ENCODE measurements around the gene GNPNAT1. TPM values are rescaled to one million over a fixed set of nuclear protein-coding genes. Genes with fewer than 3 reads are reported as not detected.

Gene GNPNAT1
- total RNA-seq, result 4.3 TPM

- H3K9me3 ChIP-seq (ENCODE audit: low read depth, low read length), result no peaks in the 10 kb centered on the region
These were observed at the start of gene GNPNAT1 for GRCh38 chr14:52791223-52792096. Gene GNPNAT1, minus strand, starts transcription at chr14:52791607. Its CDS starts 6,957 bp downstream, at chr14:52784650.

GRCh38 chr14:52840877-52841276 lies 49.5 kb upstream of the GNPNAT1 start:
- Histone ChIP-seq H3K4me3 (ENCODE audit: low read length) (no peak overlapping the region), H3K9me3 (ENCODE audit: low read depth, low read length) (no peaks in the 10 kb centered on the region), H3K27me3 (ENCODE audit: insufficient read depth, low read length) (no peaks in the 10 kb centered on the region), H3K4me1 (ENCODE audit: insufficient read depth, low read length) (no peaks in the 10 kb centered on the region)

More at GRCh38 chr14:52791223-52792096, at the start of gene GNPNAT1:
- Histone ChIP-seq H3K4me1 (ENCODE audit: insufficient read depth, low read length) (peaks cover 19% of the 10 kb centered on the region), H3K4me3 (ENCODE audit: low read length) (peak within 1 kb of the TSS; percentile 66), H3K27me3 (ENCODE audit: insufficient read depth, low read length) (no peaks in the 10 kb centered on the region)

- no peak overlapping the region for H3K4me3 ChIP-seq (ENCODE audit: low read length)
- no peaks in the 10 kb centered on the region for H3K27me3 ChIP-seq (ENCODE audit: insufficient read depth, low read length)
These were observed 46.0 kb upstream of the GNPNAT1 start for GRCh38 chr14:52837451-52837850.

GRCh38 chr14:52836063-52836462 lies 44.7 kb upstream of the GNPNAT1 start:
- Histone ChIP-seq H3K9me3 (ENCODE audit: low read depth, low read length) (no peaks in the 10 kb centered on the region), H3K4me1 (ENCODE audit: insufficient read depth, low read length) (no peaks in the 10 kb centered on the region), H3K4me3 (ENCODE audit: low read length) (no peak overlapping the region), H3K27me3 (ENCODE audit: insufficient read depth, low read length) (no peaks in the 10 kb centered on the region)

More at GRCh38 chr14:52837451-52837850, 46.0 kb upstream of the GNPNAT1 start:
- Histone ChIP-seq H3K9me3 (ENCODE audit: low read depth, low read length) (no peaks in the 10 kb centered on the region), H3K4me1 (ENCODE audit: insufficient read depth, low read length) (no peaks in the 10 kb centered on the region)

GRCh38 chr14:52835122-52835903 lies 43.9 kb upstream of the GNPNAT1 start:
- Histone ChIP-seq H3K9me3 (ENCODE audit: low read depth, low read length) (no peaks in the 10 kb centered on the region), H3K4me3 (ENCODE audit: low read length) (no peak overlapping the region), H3K27me3 (ENCODE audit: insufficient read depth, low read length) (no peaks in the 10 kb centered on the region), H3K4me1 (ENCODE audit: insufficient read depth, low read length) (no peaks in the 10 kb centered on the region)

GRCh38 chr14:52834440-52834842 lies 43.0 kb upstream of the GNPNAT1 start:
- H3K4me1 ChIP-seq (ENCODE audit: insufficient read depth, low read length), result no peaks in the 10 kb centered on the region
- H3K27me3 ChIP-seq (ENCODE audit: insufficient read depth, low read length), result no peaks in the 10 kb centered on the region
- no peak overlapping the region for H3K4me3 ChIP-seq (ENCODE audit: low read length)
- no peaks in the 10 kb centered on the region for H3K9me3 ChIP-seq (ENCODE audit: low read depth, low read length)

- no peak overlapping the region for H3K4me3 ChIP-seq (ENCODE audit: low read length)
- H3K27me3 ChIP-seq (ENCODE audit: insufficient read depth, low read length), result no peaks in the 10 kb centered on the region
- H3K4me1 ChIP-seq (ENCODE audit: insufficient read depth, low read length), result no peaks in the 10 kb centered on the region
- no peaks in the 10 kb centered on the region for H3K9me3 ChIP-seq (ENCODE audit: low read depth, low read length)
These were observed 42.5 kb upstream of the GNPNAT1 start for GRCh38 chr14:52833891-52834290.

- Histone ChIP-seq H3K27me3 (ENCODE audit: insufficient read depth, low read length) (peaks cover 3% of the 10 kb centered on the region), H3K4me1 (ENCODE audit: insufficient read depth, low read length) (no peaks in the 10 kb centered on the region), H3K9me3 (ENCODE audit: low read depth, low read length) (no peaks in the 10 kb centered on the region), H3K4me3 (ENCODE audit: low read length) (no peak overlapping the region)
These were observed 38.2 kb upstream of the GNPNAT1 start for GRCh38 chr14:52829527-52830185.

- Histone ChIP-seq H3K4me1 (ENCODE audit: insufficient read depth, low read length) (no peaks in the 10 kb centered on the region), H3K27me3 (ENCODE audit: insufficient read depth, low read length) (peaks cover 3% of the 10 kb centered on the region), H3K4me3 (ENCODE audit: low read length) (no peak overlapping the region), H3K9me3 (ENCODE audit: low read depth, low read length) (no peaks in the 10 kb centered on the region)
These were observed 36.0 kb upstream of the GNPNAT1 start for GRCh38 chr14:52827426-52827825.

- Histone ChIP-seq H3K4me1 (ENCODE audit: insufficient read depth, low read length) (no peaks in the 10 kb centered on the region), H3K27me3 (ENCODE audit: insufficient read depth, low read length) (peaks cover 3% of the 10 kb centered on the region), H3K4me3 (ENCODE audit: low read length) (no peak overlapping the region), H3K9me3 (ENCODE audit: low read depth, low read length) (no peaks in the 10 kb centered on the region)
These were observed 33.7 kb upstream of the GNPNAT1 start for GRCh38 chr14:52825085-52825484.

GRCh38 chr14:52824462-52824861 lies 33.1 kb upstream of the GNPNAT1 start:
- Histone ChIP-seq H3K9me3 (ENCODE audit: low read depth, low read length) (no peaks in the 10 kb centered on the region), H3K4me1 (ENCODE audit: insufficient read depth, low read length) (no peaks in the 10 kb centered on the region), H3K4me3 (ENCODE audit: low read length) (no peak overlapping the region), H3K27me3 (ENCODE audit: insufficient read depth, low read length) (peaks cover 3% of the 10 kb centered on the region)

GRCh38 chr14:52821805-52822250 lies 30.4 kb upstream of the GNPNAT1 start:
- Histone ChIP-seq H3K4me3 (ENCODE audit: low read length) (no peak overlapping the region), H3K27me3 (ENCODE audit: insufficient read depth, low read length) (peaks cover 3% of the 10 kb centered on the region), H3K9me3 (ENCODE audit: low read depth, low read length) (no peaks in the 10 kb centered on the region), H3K4me1 (ENCODE audit: insufficient read depth, low read length) (no peaks in the 10 kb centered on the region)

GRCh38 chr14:52808101-52808500 lies 16.7 kb upstream of the GNPNAT1 start:
- H3K4me3 ChIP-seq (ENCODE audit: low read length), result no peak overlapping the region
- no peaks in the 10 kb centered on the region for H3K27me3 ChIP-seq (ENCODE audit: insufficient read depth, low read length)
- no peaks in the 10 kb centered on the region for H3K4me1 ChIP-seq (ENCODE audit: insufficient read depth, low read length)
- no peaks in the 10 kb centered on the region for H3K9me3 ChIP-seq (ENCODE audit: low read depth, low read length)

- H3K27me3 ChIP-seq (ENCODE audit: insufficient read depth, low read length), result no peaks in the 10 kb centered on the region
- H3K4me3 ChIP-seq (ENCODE audit: low read length), result no peak overlapping the region
- no peaks in the 10 kb centered on the region for H3K9me3 ChIP-seq (ENCODE audit: low read depth, low read length)
- no peaks in the 10 kb centered on the region for H3K4me1 ChIP-seq (ENCODE audit: insufficient read depth, low read length)
These were observed 14.7 kb upstream of the GNPNAT1 start for GRCh38 chr14:52806115-52806514.

GRCh38 chr14:52802597-52802996 lies 11.2 kb upstream of the GNPNAT1 start:
- Histone ChIP-seq H3K27me3 (ENCODE audit: insufficient read depth, low read length) (no peaks in the 10 kb centered on the region), H3K4me1 (ENCODE audit: insufficient read depth, low read length) (no peaks in the 10 kb centered on the region), H3K9me3 (ENCODE audit: low read depth, low read length) (no peaks in the 10 kb centered on the region), H3K4me3 (ENCODE audit: low read length) (no peak overlapping the region)
